IPS-18a (cell line): ENCODE data around the gene ARAP1.

Source experiments
- H3K27ac ChIP-seq: one replicate; pipeline ENCODE4 v1.5.1; 2013; ENCODE audit warnings: low read length
- H3K27me3 ChIP-seq: one replicate; pipeline ENCODE4 v1.6.1; 2013; ENCODE audit warnings: mild to moderate bottlenecking, low read length; ENCODE audit not compliant: control insufficient read depth, insufficient read depth
- H3K36me3 ChIP-seq: one replicate; pipeline ENCODE4 v1.6.1; 2013; ENCODE audit warnings: low read depth, low read length; ENCODE audit not compliant: control insufficient read depth
- H3K4me1 ChIP-seq: one replicate; pipeline ENCODE4 v1.6.1; 2013; ENCODE audit warnings: low read depth, low read length; ENCODE audit not compliant: control insufficient read depth
- H3K4me3 ChIP-seq: one replicate; pipeline ENCODE4 v1.5.1; 2013; ENCODE audit warnings: low read length
- H3K9ac ChIP-seq: one replicate; pipeline ENCODE4 v1.6.1; 2013; ENCODE audit warnings: mild to moderate bottlenecking, low read length, moderate library complexity
- H3K9me3 ChIP-seq: one replicate; pipeline ENCODE4 v1.6.1; 2013; ENCODE audit warnings: low read depth, low read length; ENCODE audit not compliant: control insufficient read depth

ARAP1 gene

DNA sequence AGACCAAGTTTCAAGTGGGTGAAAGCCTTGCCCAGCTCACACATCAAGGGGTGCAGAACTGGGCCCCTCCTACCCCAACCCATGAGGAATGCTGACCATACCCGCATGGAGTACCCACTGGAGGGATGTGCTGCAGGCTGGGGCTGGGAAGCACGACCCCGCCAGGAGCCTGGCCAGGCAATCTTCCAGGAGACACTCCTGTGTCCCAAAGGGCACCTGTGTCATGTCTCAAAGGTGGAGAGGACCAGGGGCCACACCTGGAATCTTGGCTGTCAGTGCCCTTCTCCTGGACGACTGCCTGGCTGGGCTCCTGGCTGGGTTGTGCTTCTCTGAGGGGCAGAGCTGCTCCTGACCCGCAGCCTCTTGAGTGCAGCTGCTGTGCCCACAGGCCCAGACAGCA is 6.7 kb downstream of the ARAP1 start:
- no peak overlapping the region for H3K4me3 ChIP-seq
- no peaks in the 10 kb centered on the region for H3K9me3 ChIP-seq
- H3K36me3 ChIP-seq, result no peaks in the 10 kb centered on the region
- no peaks in the 10 kb centered on the region for H3K27me3 ChIP-seq
- H3K4me1 ChIP-seq, result peaks cover 15% of the 10 kb centered on the region
- H3K9ac ChIP-seq, result no peak overlapping the region
- H3K27ac ChIP-seq, result no peak overlapping the region

DNA sequence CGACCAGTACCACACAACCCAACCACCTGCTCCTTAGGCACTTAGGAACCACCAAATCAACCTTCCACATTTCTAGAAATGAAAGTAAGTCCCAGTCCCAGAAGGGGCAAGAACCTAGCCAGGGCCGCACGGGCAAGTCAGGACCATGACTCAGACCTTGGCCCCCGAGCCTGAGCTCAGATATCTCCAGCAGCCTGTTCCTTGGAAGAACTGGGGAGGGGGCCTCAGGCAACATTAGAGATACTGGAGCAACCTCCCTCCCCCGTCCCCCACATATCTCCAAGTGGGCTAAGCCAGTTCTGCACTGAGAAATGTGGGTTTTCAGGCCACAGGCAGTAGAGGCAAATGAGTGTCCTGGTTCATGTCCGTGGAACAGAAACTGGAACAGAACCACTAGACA is 7.7 kb downstream of the ARAP1 start:
- Histone ChIP-seq H3K9ac (no peak overlapping the region), H3K27me3 (no peaks in the 10 kb centered on the region), H3K4me3 (no peak overlapping the region), H3K36me3 (no peaks in the 10 kb centered on the region), H3K4me1 (peaks cover 15% of the 10 kb centered on the region), H3K9me3 (no peaks in the 10 kb centered on the region), H3K27ac (no peak overlapping the region)

DNA sequence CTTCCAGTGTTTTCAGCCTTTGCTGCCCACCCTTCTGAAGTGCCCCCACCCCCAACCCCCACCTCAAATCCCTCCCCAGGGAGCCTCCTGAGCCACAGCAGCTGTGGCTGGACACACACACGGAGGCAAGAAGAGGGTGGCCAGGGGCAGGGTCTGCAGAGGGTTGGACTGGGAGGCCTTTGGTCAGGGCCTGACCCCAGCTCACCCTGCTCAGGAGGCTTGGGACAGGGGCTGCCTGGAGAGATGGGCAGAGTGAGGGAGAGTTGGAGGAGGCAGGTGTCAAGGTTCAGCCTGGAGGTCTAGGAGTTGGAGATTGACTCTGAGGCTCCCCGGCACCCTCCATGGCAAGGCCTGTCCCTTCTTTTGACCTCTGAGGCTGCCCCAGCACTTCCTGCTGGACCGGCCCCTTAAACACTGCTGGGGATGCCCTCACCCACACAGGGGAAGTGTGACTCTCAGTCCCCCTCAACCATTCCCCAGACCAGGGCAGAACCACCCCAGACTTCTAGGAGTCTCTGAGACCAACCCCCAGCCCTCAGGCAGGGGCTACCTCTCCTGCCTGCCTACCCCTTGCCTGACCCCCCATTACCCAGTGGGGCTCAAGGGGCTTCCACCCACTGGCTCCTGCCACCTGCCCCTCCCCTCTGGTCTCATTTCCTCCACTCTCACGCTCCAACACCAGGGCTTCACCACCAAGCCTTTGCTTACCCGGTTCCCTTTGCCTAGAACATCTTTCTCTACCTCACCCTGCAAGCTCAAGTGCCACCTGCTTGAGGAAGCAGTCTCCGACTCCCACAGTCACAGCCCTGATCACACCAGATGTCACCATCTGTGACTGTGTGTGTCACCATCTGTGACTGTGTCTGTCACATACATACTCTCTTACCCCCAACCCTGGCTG is 8.6 kb downstream of the ARAP1 start:
- no peaks in the 10 kb centered on the region for H3K36me3 ChIP-seq
- no peak overlapping the region for H3K4me3 ChIP-seq
- H3K27me3 ChIP-seq, result no peaks in the 10 kb centered on the region
- H3K4me1 ChIP-seq, result peaks cover 15% of the 10 kb centered on the region
- H3K9ac ChIP-seq, result no peak overlapping the region
- no peak overlapping the region for H3K27ac ChIP-seq
- no peaks in the 10 kb centered on the region for H3K9me3 ChIP-seq

DNA sequence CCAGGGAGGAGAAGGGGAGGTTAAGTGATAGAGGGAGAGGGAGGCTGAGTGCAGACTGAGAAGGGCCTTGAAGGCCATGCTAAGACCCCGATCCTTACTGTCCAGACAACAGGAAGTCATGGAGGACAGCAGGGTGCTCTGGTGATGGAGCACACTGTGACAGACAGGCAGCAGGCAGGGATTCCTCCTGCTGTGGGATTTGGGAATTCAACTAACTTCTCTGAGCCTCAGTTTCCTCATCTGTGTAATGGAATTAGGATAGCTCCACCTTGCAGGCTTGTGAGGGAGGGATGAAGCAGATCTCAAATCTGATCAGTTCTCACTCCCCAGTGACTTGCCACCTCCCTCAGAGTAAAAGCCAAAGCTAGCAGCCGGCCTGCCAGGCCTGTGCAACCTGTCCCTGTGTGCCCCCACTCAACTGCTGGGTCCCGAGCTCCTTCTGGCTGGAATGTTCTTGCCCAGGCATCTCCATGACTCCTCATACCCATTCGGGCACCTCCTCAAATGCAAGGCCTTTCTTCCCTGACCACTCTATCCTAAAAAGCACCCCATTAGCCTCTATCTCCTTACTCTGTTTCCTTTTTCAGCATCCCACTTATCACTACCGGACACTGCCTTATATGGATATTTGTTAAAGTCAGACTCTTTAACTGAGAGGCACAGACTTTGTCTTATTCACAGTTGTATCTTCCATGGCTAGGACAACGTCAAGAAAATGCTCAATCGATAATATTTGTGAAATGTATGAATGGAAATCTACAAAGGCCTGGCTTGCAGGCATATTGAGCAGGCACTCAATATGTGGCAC is 9.5 kb downstream of the ARAP1 start:
- Histone ChIP-seq H3K36me3 (no peaks in the 10 kb centered on the region), H3K9me3 (no peaks in the 10 kb centered on the region), H3K27me3 (no peaks in the 10 kb centered on the region), H3K4me1 (peaks cover 15% of the 10 kb centered on the region), H3K27ac (no peak overlapping the region), H3K9ac (no peak overlapping the region), H3K4me3 (no peak overlapping the region)

DNA sequence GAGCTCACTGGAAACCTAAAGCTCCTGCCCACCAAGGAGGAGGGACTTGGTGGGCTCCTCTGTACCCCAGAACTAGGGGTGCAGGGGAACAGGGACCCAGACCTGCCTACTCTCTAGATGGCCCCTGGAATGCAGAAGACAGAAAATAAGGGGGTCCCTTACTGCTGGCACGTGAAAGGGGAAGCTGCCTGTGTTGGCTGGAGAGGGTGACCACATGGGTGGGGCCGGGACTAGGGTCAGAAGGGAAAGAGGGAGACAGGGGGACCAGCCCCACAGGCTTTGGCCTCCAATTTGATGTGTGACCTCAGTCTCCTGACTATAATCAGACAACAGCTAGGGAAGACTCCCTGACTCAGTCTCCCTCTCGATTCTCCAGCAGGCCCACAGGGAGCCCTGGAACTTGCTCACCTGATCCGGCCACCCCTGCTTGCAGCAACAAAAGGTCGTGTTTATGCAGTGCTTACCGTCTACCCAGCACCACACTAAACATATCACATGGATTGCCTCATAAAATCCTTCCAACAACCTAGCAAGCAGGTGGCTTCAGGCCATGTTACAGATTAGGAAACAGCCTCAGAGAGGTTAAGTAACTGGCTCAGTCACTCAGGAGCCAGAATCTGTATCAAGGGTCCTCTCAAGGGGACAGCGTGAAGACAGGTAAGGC is 10.2 kb downstream of the ARAP1 start:
- H3K4me1 ChIP-seq, result peaks cover 15% of the 10 kb centered on the region

DNA sequence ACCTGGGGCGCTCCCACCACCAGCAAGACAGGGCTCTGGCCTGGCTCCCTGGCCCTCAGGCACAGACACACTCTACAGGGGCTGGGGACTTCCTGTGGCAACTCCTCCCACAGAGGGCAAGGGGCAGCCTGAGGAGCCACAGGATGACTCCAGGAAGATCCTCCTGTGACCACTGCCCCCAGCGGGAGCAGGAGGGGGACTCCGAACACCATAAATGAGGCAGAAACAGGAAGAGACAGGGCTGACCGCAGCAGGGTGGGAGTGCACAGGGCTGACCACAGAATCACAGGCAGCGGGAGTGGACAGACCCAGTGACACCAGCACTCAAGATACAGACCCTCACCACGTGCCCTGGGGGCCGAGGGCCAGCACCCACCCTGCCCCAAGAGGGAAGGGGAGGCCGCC is 10.8 kb downstream of the ARAP1 start:
- H3K9ac ChIP-seq, result no peak overlapping the region
- H3K4me1 ChIP-seq, result peaks cover 19% of the 10 kb centered on the region
- no peaks in the 10 kb centered on the region for H3K36me3 ChIP-seq
- H3K4me3 ChIP-seq, result no peak overlapping the region
- H3K27ac ChIP-seq, result peak overlapping the region; percentile 47
- no peaks in the 10 kb centered on the region for H3K27me3 ChIP-seq
- no peaks in the 10 kb centered on the region for H3K9me3 ChIP-seq

More for the DNA sequence above, 10.2 kb downstream of the ARAP1 start:
- Histone ChIP-seq H3K27ac (peak overlapping the region; percentile 47), H3K9me3 (no peaks in the 10 kb centered on the region), H3K27me3 (no peaks in the 10 kb centered on the region), H3K9ac (no peak overlapping the region), H3K4me3 (no peak overlapping the region), H3K36me3 (no peaks in the 10 kb centered on the region)

DNA sequence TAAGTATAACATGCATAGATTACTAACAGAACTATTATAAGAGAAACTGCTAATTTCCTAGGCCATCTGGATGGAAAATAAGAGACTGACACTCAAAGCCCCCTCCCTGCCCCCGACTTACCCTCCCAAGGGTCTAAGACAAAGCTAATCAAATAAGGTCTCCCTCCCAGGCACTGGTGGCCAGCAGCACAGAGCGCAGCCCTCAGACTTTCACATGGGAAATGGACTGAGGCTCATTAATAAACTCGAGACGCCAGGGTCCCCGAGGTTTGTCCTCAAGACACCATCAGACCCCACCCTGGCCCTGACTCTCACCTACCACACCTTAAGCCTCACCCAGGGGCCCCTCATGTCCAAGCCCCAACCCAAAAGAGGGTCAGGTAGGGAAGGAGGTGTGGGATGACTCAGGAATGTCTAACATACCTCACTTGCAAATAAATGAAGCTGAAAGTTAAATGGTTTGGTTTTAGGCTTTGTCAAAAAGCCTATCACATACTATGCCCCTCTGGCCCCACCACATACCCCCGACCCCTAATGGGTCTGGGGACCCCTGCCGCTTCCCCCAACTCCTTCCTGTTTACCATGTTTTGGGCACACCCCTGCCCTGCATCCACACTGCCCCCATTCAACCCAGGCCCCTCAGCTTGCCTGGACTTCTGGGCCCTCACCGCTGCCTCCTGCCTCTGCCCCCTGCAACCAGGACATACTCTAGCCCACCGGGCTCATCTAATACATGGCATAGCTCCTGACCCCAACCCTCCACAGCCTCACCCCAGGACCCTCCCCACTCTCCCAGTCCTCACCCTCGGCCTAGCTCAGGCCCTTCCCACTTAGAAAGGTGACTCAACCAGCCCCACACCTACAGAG is 11.4 kb downstream of the ARAP1 start:
- Histone ChIP-seq H3K4me1 (peaks cover 25% of the 10 kb centered on the region), H3K4me3 (no peak overlapping the region), H3K9me3 (no peaks in the 10 kb centered on the region), H3K27me3 (no peaks in the 10 kb centered on the region), H3K36me3 (no peaks in the 10 kb centered on the region), H3K27ac (no peak overlapping the region), H3K9ac (no peak overlapping the region)

DNA sequence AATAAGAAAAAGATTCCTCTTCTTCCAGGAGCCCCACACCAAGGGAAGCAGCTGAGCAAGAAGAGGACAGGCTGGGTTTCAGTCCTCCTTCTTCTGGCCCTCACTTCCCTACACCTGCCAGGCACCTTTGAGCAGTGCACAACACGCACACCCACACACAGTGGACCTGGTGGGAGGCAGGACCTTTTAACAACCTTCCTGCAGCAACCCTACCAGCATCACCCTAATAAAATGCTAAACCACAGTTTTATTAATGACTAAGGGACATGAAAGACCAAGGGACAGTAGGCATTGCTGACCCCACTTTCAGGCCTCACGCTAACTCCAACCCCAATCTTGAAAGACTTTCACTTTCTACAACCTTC is 12.2 kb downstream of the ARAP1 start:
- no peaks in the 10 kb centered on the region for H3K36me3 ChIP-seq
- H3K9ac ChIP-seq, result no peak overlapping the region
- no peaks in the 10 kb centered on the region for H3K9me3 ChIP-seq
- peaks cover 30% of the 10 kb centered on the region for H3K4me1 ChIP-seq
- no peaks in the 10 kb centered on the region for H3K27me3 ChIP-seq
- no peak overlapping the region for H3K4me3 ChIP-seq
- H3K27ac ChIP-seq, result no peak overlapping the region

DNA sequence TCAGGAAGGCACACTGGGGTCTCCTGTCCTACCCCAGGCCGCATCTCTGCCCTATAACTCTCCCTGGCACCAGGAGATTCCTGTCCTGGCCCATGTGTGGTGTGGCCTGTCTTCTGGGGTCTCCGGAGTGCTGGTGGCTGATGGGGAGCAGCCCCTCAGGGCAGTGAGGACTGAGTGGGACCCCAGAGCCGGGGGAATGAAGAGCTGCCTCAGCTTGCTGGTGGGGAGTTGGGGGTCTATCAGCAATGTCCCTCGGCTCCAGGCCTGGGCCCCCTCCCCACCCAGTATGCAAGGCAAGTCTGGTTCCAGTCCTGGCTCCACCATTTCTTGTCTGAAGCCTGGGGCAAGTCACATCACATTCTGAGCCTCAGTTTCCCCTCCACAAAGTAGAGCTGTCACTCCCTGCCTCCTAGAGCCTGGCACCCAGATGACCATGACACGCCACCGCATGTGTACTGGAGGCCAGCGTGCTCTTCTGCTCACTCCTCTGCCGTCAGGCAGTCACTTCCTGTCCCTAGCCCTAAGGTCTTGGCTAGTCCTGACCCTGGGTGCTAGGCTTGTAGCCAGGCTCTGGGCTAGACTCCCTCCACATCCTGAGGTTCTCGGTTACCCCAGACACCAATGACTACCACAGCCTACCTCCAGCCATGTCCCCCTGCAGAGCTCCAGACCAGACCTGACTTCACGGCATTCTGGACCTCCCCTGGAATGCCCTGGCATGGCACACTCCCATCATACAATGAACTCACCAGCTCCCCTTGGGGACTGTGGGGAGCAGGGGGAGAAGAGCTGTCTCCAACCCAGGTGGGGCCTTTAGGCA is 12.8 kb downstream of the ARAP1 start:
- no peak overlapping the region for H3K9ac ChIP-seq
- no peaks in the 10 kb centered on the region for H3K27me3 ChIP-seq
- H3K27ac ChIP-seq, result no peak overlapping the region
- H3K9me3 ChIP-seq, result no peaks in the 10 kb centered on the region
- H3K4me3 ChIP-seq, result no peak overlapping the region
- H3K36me3 ChIP-seq, result no peaks in the 10 kb centered on the region
- peaks cover 30% of the 10 kb centered on the region for H3K4me1 ChIP-seq
